Measurements from ENCODE around the gene MCM6. TPM values are rescaled to one million over a fixed set of nuclear protein-coding genes. Genes with fewer than 3 reads are reported as not detected.
A peak's percentile ranks its signal among the peaks of the same experiment; 100 is the strongest.

MCM6 gene
- total and polyA plus RNA-seq, 2 experiments from 2014 or later: 74.7 to 133 TPM

- H3K27ac Mint-ChIP-seq: peak overlapping the region; percentile 4; the same call in 1 of the 2 replicates
- H3K4me1 Mint-ChIP-seq: peaks cover 7% of the 10 kb centered on the region; the same call in 2 of the 3 replicates
- H3K4me3 Mint-ChIP-seq: no peak overlapping the region
- Histone ChIP-seq H4K20me1 (replicated peaks; ENCODE audit: insufficient read depth) (no peaks in the 10 kb centered on the region), H3F3A (replicated peaks; ENCODE audit: low read depth) (no peaks in the 10 kb centered on the region), H3K36me3 (ENCODE audit: insufficient read depth) (peaks cover 3% of the 10 kb centered on the region; the same call in 1 of the 2 replicates), H3K9me2 (ENCODE audit: insufficient read depth) (peaks cover under 1% of the 10 kb centered on the region; the same call in 1 of the 2 replicates), H3K4me3 (no peak overlapping the region), H3K4me2 (no peak overlapping the region), H3K27me3 (ENCODE audit: insufficient read depth) (no peaks in the 10 kb centered on the region), H2AFZ (no peak overlapping the region), H3K4me1 (ENCODE audit: insufficient read depth) (no peaks in the 10 kb centered on the region), H3K27ac (ENCODE audit: low read depth) (no peak overlapping the region), H3K79me2 (replicated peaks; ENCODE audit: insufficient read depth) (no peaks in the 10 kb centered on the region)
- H3K36me3 Mint-ChIP-seq (ENCODE audit: low read depth): peaks cover 19% of the 10 kb centered on the region; the same call in 2 of the 3 replicates
- peak; percentile 67 for ATAC-seq
- TF ChIP-seq EZH2phosphoT487 (IDR thresholded peaks at IDR 0.05; ENCODE audit: unreplicated experiment): no peak
- no peak for TF ChIP-seq ZNF331 (CRISPR knock-in tag; IDR thresholded peaks at IDR 0.05; ENCODE audit: low read depth)
- TF ChIP-seq EZH2 (IDR thresholded peaks at IDR 0.05; ENCODE audit: low read depth, unreplicated experiment): no peak
- no peak for TF ChIP-seq ETS1 (IDR thresholded peaks at IDR 0.05)
- TF ChIP-seq ZNF462 (CRISPR knock-in tag; IDR thresholded peaks at IDR 0.05): no peak
- H3K9me3 Mint-ChIP-seq: no peaks in the 10 kb centered on the region
- peaks cover 2% of the 10 kb centered on the region for H3K27me3 Mint-ChIP-seq (ENCODE audit: insufficient read depth, low read depth, poor library complexity)
- peak; percentile 51 for DNase-seq (ENCODE audit: low spot score)
Measured at GRCh38 chr2:135903650-135904049, 27.4 kb upstream of the MCM6 start.
